ENCODE data around the gene SLC4A1AP. TPM values are rescaled to one million over a fixed set of nuclear protein-coding genes. Genes with fewer than 3 reads are reported as not detected.
A peak's percentile ranks its signal among the peaks of the same experiment; 100 is the strongest.

SLC4A1AP gene
- total and polyA plus RNA-seq, 9 of the 15 experiments (the other 6 are each of a cell fraction or from before 2014, with no cell fraction given): 8.1 to 40.5 (median 35.3) TPM

DNA sequence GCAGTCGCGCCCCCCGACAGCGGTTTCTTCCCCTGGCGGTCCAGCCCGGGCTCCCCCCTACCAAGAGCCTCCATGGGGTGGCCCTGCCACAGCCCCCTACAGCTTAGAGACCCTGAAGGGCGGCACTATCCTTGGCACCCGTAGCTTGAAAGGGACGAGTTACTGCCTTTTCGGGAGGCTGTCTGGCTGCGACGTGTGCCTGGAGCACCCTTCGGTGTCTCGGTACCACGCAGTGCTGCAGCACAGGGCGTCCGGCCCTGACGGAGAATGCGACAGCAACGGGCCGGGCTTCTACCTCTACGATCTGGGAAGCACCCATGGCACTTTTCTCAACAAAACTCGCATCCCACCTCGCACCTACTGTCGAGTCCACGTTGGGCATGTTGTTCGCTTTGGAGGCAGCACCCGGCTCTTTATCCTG is 475 bp downstream of the SLC4A1AP start (continued):
- TF ChIP-seq, protein P1, sequence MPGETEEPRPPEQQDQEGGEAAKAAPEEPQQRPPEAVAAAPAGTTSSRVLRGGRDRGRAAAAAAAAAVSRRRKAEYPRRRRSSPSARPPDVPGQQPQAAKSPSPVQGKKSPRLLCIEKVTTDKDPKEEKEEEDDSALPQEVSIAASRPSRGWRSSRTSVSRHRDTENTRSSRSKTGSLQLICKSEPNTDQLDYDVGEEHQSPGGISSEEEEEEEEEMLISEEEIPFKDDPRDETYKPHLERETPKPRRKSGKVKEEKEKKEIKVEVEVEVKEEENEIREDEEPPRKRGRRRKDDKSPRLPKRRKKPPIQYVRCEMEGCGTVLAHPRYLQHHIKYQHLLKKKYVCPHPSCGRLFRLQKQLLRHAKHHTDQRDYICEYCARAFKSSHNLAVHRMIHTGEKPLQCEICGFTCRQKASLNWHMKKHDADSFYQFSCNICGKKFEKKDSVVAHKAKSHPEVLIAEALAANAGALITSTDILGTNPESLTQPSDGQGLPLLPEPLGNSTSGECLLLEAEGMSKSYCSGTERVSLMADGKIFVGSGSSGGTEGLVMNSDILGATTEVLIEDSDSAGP (CRISPR knock-in tag; IDR thresholded peaks at IDR 0.05): no peak
- no peak for TF ChIP-seq CXXC5 (CRISPR knock-in tag; IDR thresholded peaks at IDR 0.05)
- no peak for TF ChIP-seq FOS (IDR thresholded peaks at IDR 0.05; ENCODE audit: extremely low read depth, insufficient read length)
- TF ChIP-seq SRSF7 (optimal IDR thresholded peaks at IDR 0.05; ENCODE audit: low read depth, low read length): no peak
- TF ChIP-seq, protein P2, sequence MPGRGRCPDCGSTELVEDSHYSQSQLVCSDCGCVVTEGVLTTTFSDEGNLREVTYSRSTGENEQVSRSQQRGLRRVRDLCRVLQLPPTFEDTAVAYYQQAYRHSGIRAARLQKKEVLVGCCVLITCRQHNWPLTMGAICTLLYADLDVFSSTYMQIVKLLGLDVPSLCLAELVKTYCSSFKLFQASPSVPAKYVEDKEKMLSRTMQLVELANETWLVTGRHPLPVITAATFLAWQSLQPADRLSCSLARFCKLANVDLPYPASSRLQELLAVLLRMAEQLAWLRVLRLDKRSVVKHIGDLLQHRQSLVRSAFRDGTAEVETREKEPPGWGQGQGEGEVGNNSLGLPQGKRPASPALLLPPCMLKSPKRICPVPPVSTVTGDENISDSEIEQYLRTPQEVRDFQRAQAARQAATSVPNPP (IDR thresholded peaks at IDR 0.05; ENCODE audit: borderline replicate concordance, insufficient read depth, insufficient read length): no peak
- TF ChIP-seq IFI16 (CRISPR knock-in tag; IDR thresholded peaks at IDR 0.05): no peak

DNA sequence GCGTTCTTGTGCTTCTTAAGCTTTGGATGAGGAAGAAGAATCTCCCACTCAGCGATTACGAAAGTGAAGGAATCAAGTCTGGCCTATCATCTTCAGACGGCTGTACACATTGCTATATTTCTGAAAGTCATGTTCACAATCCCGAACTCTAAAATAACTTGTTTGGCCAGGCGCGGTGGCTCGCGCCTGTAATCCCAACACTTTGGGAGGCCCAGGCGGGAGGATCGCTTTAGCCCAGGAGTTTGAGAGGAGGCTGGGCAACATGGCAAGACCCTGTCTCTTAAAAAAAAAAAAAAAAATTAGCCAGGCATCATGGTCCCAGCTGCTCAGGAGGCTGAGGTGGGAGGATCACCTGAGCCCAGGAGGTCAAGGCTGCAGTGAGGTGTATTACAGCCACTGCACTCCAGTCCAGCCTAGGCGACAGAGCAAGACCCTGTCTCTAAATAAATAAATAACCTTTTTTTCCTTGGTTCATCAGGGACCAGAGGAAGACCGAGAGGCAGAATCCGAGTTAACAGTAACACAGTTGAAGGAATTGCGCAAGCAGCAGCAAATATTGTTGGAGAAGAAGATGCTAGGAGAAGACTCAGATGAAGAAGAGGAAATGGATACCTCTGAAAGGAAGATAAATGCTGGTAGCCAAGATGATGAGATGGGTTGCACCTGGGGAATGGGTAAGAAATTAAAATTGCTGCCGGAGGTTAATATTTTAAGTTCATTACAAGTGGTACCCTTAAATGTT is 1.1 kb downstream of the SLC4A1AP start:
- H2AFZ ChIP-seq (ENCODE audit: low read depth, low read length): peak overlapping the region; percentile 95; the same call in 1 of the 2 replicates
- peak overlapping the region; percentile 92 to 95 for H3K9ac ChIP-seq (ENCODE audit: insufficient read depth in 1 of 2, low read depth in 2 of 2, low read length in 2 of 2)
- H3K4me1 ChIP-seq (replicated peaks in 1 of 2; ENCODE audit: control insufficient read depth in 2 of 2, insufficient read depth in 2 of 2, low read length in 2 of 2): peaks cover 10 to 20% of the 10 kb centered on the region in 2 experiments; a peak in 4 of 5 replicates
- intact Hi-C loops (cut with micrococcal nuclease) (no loop called here), in situ Hi-C loops (cut with MboI) (no loop called here)
- ChIA-PET CTCF (ENCODE audit: low intra/inter-chr PET ratio) (no interaction called here), POLR2A (interaction anchor here (0.6 to 1.7 kb wide), 5 partner anchors 10 to 293 kb away, joined by 3 to 13 read pairs (median 5); no protein-coding TSS in a partner anchor)
- FAIRE-seq: peak; percentile 11
- H3K4me2 ChIP-seq (ENCODE audit: insufficient read depth, low read length): peak overlapping the region; percentile 92
- no peaks in the 10 kb centered on the region for H3K27me3 ChIP-seq (ENCODE audit: control insufficient read depth in 2 of 2, insufficient read depth in 2 of 2, low read length in 2 of 2)
- no peaks in the 10 kb centered on the region for H3K9me1 ChIP-seq (ENCODE audit: control insufficient read depth, insufficient read depth, low read length)
- no peak for DNase-seq (ENCODE audit: extremely low read depth in 1 of 4, low spot score in 3 of 4)
- peak overlapping the region; percentile 95 for H3K27ac ChIP-seq (ENCODE audit: extremely low read depth, low read depth, low read length)
- peaks cover 58% of the 10 kb centered on the region for H3K79me2 ChIP-seq (ENCODE audit: control insufficient read depth, insufficient read depth, low read length)
- no peaks in the 10 kb centered on the region for H4K20me1 ChIP-seq (replicated peaks; ENCODE audit: control insufficient read depth, insufficient read depth, low read length)
- ATAC-seq: no peak
- peaks cover 53% of the 10 kb centered on the region for H3K36me3 ChIP-seq (ENCODE audit: control insufficient read depth, insufficient read depth, low read length)
- no peaks in the 10 kb centered on the region for H3K9me3 ChIP-seq (replicated peaks; ENCODE audit: control insufficient read depth, insufficient read depth, low read depth, low read length)
- WGBS (ENCODE audit: insufficient coverage, low coverage, missing lambda C conversion rate): 21% methylated on average over 16 of the region's 16 CpGs
- BruUV-seq (replicated peaks): no TSS peak
- H3K4me3 ChIP-seq: peak overlapping the region; percentile 98
- TF ChIP-seq, protein P3, sequence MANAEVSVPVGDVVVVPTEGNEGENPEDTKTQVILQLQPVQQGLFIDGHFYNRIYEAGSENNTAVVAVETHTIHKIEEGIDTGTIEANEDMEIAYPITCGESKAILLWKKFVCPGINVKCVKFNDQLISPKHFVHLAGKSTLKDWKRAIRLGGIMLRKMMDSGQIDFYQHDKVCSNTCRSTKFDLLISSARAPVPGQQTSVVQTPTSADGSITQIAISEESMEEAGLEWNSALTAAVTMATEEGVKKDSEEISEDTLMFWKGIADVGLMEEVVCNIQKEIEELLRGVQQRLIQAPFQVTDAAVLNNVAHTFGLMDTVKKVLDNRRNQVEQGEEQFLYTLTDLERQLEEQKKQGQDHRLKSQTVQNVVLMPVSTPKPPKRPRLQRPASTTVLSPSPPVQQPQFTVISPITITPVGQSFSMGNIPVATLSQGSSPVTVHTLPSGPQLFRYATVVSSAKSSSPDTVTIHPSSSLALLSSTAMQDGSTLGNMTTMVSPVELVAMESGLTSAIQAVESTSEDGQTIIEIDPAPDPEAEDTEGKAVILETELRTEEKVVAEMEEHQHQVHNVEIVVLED (CRISPR knock-in tag; IDR thresholded peaks at IDR 0.05): no peak
- TF ChIP-seq SUPT5H (IDR thresholded peaks at IDR 0.05) (no peak), GABPA (tag; conservative IDR thresholded peaks at IDR 0.05; ENCODE audit: low read depth) (no peak), CEBPB (tag; IDR thresholded peaks at IDR 0.05) (peak; percentile 91), MYNN (IDR thresholded peaks at IDR 0.05) (no peak), MYNN (CRISPR knock-in tag; IDR thresholded peaks at IDR 0.05) (no peak)
- TF ChIP-seq, protein P4, sequence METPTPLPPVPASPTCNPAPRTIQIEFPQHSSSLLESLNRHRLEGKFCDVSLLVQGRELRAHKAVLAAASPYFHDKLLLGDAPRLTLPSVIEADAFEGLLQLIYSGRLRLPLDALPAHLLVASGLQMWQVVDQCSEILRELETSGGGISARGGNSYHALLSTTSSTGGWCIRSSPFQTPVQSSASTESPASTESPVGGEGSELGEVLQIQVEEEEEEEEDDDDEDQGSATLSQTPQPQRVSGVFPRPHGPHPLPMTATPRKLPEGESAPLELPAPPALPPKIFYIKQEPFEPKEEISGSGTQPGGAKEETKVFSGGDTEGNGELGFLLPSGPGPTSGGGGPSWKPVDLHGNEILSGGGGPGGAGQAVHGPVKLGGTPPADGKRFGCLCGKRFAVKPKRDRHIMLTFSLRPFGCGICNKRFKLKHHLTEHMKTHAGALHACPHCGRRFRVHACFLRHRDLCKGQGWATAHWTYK (CRISPR knock-in tag; IDR thresholded peaks at IDR 0.05): no peak
- TF ChIP-seq, protein P5, sequence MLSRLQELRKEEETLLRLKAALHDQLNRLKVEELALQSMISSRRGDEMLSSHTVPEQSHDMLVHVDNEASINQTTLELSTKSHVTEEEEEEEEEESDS (CRISPR knock-in tag; IDR thresholded peaks at IDR 0.05): no peak
